ENCODE measurements around the gene HEXIM1. TPM values are rescaled to one million over a fixed set of nuclear protein-coding genes. Genes with fewer than 3 reads are reported as not detected.

The HEXIM1 gene
- total RNA-seq, 1 experiment from 2014 or later = 59.1 TPM

DNA sequence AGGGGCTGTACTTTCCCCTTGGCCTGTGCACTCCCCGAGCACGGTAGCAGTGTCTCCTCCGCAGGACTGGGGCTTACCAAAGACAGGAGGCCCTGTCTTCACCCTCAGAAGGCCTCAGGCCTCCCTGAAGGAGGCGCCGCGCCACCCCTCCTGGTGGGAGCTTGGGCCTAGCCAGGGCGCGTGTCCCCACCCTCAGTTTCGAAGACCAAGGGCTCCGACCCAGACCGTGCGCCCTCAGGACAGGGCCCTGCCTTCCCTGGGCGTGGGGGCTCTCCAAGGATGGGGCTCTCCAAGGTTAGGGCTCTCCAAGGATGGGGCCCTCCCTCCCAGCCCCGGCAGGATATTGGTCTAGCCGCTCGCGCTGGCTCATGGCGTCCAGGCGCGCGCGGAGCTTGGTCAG, 27.7 kb upstream of the HEXIM1 start:
- Histone ChIP-seq H3K4me1 (ENCODE audit: control insufficient read depth, insufficient read depth, low read length) (peaks cover 29% of the 10 kb centered on the region), H3K27ac (ENCODE audit: low read length) (no peak overlapping the region), H3K9me3 (ENCODE audit: control insufficient read depth, insufficient read depth, low read depth, low read length) (no peaks in the 10 kb centered on the region), H3K27me3 (ENCODE audit: control insufficient read depth, insufficient read depth, low read length) (no peaks in the 10 kb centered on the region), H3K36me3 (ENCODE audit: control insufficient read depth, insufficient read depth, low read length) (no peaks in the 10 kb centered on the region), H3K4me3 (ENCODE audit: low read depth in 2 of 2, low read length in 2 of 2) (no peak overlapping the region)
- no peak for DNase-seq (ENCODE audit: low read depth, low spot score)
- no peak for ATAC-seq
- intact Hi-C loops (cut with micrococcal nuclease; ENCODE audit: unreplicated experiment) = no loop called here
- TF ChIP-seq, protein P1, sequence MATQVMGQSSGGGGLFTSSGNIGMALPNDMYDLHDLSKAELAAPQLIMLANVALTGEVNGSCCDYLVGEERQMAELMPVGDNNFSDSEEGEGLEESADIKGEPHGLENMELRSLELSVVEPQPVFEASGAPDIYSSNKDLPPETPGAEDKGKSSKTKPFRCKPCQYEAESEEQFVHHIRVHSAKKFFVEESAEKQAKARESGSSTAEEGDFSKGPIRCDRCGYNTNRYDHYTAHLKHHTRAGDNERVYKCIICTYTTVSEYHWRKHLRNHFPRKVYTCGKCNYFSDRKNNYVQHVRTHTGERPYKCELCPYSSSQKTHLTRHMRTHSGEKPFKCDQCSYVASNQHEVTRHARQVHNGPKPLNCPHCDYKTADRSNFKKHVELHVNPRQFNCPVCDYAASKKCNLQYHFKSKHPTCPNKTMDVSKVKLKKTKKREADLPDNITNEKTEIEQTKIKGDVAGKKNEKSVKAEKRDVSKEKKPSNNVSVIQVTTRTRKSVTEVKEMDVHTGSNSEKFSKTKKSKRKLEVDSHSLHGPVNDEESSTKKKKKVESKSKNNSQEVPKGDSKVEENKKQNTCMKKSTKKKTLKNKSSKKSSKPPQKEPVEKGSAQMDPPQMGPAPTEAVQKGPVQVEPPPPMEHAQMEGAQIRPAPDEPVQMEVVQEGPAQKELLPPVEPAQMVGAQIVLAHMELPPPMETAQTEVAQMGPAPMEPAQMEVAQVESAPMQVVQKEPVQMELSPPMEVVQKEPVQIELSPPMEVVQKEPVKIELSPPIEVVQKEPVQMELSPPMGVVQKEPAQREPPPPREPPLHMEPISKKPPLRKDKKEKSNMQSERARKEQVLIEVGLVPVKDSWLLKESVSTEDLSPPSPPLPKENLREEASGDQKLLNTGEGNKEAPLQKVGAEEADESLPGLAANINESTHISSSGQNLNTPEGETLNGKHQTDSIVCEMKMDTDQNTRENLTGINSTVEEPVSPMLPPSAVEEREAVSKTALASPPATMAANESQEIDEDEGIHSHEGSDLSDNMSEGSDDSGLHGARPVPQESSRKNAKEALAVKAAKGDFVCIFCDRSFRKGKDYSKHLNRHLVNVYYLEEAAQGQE (IDR thresholded peaks at IDR 0.05; ENCODE audit: insufficient read depth in 1 of 2, low read depth in 2 of 2, low read length in 1 of 2) = no peak
- TF ChIP-seq, protein P2, sequence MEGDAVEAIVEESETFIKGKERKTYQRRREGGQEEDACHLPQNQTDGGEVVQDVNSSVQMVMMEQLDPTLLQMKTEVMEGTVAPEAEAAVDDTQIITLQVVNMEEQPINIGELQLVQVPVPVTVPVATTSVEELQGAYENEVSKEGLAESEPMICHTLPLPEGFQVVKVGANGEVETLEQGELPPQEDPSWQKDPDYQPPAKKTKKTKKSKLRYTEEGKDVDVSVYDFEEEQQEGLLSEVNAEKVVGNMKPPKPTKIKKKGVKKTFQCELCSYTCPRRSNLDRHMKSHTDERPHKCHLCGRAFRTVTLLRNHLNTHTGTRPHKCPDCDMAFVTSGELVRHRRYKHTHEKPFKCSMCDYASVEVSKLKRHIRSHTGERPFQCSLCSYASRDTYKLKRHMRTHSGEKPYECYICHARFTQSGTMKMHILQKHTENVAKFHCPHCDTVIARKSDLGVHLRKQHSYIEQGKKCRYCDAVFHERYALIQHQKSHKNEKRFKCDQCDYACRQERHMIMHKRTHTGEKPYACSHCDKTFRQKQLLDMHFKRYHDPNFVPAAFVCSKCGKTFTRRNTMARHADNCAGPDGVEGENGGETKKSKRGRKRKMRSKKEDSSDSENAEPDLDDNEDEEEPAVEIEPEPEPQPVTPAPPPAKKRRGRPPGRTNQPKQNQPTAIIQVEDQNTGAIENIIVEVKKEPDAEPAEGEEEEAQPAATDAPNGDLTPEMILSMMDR (IDR thresholded peaks at IDR 0.05) = no peak
- no peak for TF ChIP-seq POLR2AphosphoS5 (IDR thresholded peaks at IDR 0.05; ENCODE audit: low read depth, low read length)
- no peak for TF ChIP-seq TCF7L2 (IDR thresholded peaks at IDR 0.05; ENCODE audit: low read depth, low read length)
- no peak for TF ChIP-seq SIN3A (IDR thresholded peaks at IDR 0.05; ENCODE audit: borderline replicate concordance, insufficient read depth, low read depth, low read length)
- BruUV-seq (replicated peaks) = no TSS peak
- POLR2A ChIA-PET = no interaction called here
- in situ Hi-C loops (cut with HindIII; ENCODE audit: low pct_unique_long_range_greater_than_20kb, low sequenced_read_pairs) = no loop called here
- CTCF ChIA-PET = no interaction called here

DNA sequence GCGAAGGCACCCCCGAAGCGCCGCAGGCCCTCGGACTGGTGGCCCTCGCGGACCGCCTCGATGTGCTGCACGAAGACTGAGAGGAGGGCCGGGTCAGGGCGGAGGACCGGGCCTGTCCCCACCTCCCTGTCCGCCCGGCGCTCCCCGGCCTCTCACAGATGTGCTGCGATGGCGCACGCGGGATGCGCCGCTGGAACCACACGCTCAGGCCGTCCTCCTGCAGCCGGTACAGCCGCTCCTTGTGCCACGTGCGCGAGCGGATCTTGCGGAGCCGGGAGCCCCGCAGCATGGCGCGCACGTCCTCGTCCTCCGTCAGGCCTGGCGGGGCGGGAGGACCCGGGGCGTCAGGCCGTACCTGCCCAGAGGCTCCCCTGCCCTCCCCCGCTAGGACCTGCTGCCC, 27.2 kb upstream of the HEXIM1 start:
- ATAC-seq (no peak), DNase-seq (ENCODE audit: low read depth, low spot score) (no peak)
- TF ChIP-seq, protein P2 (IDR thresholded peaks at IDR 0.05) = no peak
- TF ChIP-seq TCF7L2 (IDR thresholded peaks at IDR 0.05; ENCODE audit: low read depth, low read length) (no peak), SIN3A (IDR thresholded peaks at IDR 0.05; ENCODE audit: borderline replicate concordance, insufficient read depth, low read depth, low read length) (no peak), POLR2AphosphoS5 (IDR thresholded peaks at IDR 0.05; ENCODE audit: low read depth, low read length) (no peak)
- TF ChIP-seq, protein P1 (IDR thresholded peaks at IDR 0.05; ENCODE audit: insufficient read depth in 1 of 2, low read depth in 2 of 2, low read length in 1 of 2) = no peak
- POLR2A ChIA-PET = no interaction called here
- in situ Hi-C loops (cut with HindIII; ENCODE audit: low pct_unique_long_range_greater_than_20kb, low sequenced_read_pairs) (no loop called here), intact Hi-C loops (cut with micrococcal nuclease; ENCODE audit: unreplicated experiment) (no loop called here)
- H3K36me3 ChIP-seq (ENCODE audit: control insufficient read depth, insufficient read depth, low read length) = no peaks in the 10 kb centered on the region
- no peaks in the 10 kb centered on the region for H3K9me3 ChIP-seq (ENCODE audit: control insufficient read depth, insufficient read depth, low read depth, low read length)
- H3K27me3 ChIP-seq (ENCODE audit: control insufficient read depth, insufficient read depth, low read length) = no peaks in the 10 kb centered on the region
- CTCF ChIA-PET = no interaction called here
- H3K4me3 ChIP-seq (ENCODE audit: low read depth in 2 of 2, low read length in 2 of 2) = no peak overlapping the region
- BruUV-seq (replicated peaks) = no TSS peak
- H3K4me1 ChIP-seq (ENCODE audit: control insufficient read depth, insufficient read depth, low read length) = peaks cover 29% of the 10 kb centered on the region
- H3K27ac ChIP-seq (ENCODE audit: low read length) = no peak overlapping the region

Data from Panc1 (cell line).